SK-N-SH (cell line): ENCODE measurements around the gene PRTFDC1. TPM values are rescaled to one million over a fixed set of nuclear protein-coding genes. Genes with fewer than 3 reads are reported as not detected.

Experiments used
- CTCF ChIA-PET: fragments of 300-600, 350-600 bp; formaldehyde crosslinking; extraction: SDS; loops from one replicate; lab custom pipeline; 2021; lab: Yijun Ruan, JAX
- POLR2A ChIA-PET: fragments of 350-600 bp; sonication (Branson Sonifier 250); formaldehyde crosslinking; extraction: SDS; loops from one replicate; lab custom pipeline; 2020; ENCODE audit warnings: antibody characterized with exemption, inconsistent platforms; lab: Yijun Ruan, JAX
- DNase-seq: peaks from one replicate; pipeline ENCODE4 v3.0.0; 2012
- H2AFZ ChIP-seq: fragments of 200-600 bp; sonication (generic); 2 replicates; pipeline ENCODE4 v1.8.1; 2016; ENCODE audit warnings: antibody characterized with exemption, mild to moderate bottlenecking, low read depth
- H3F3A ChIP-seq: fragments of 200-600 bp; sonication (generic); replicated peaks from 2 replicates; pipeline ENCODE3; 2016; ENCODE audit warnings: antibody characterized with exemption, mild to moderate bottlenecking; ENCODE audit not compliant: insufficient read depth
- H3K27ac ChIP-seq, 2 experiments: fragments of 200-500 bp in 1 of 2; fragments of 200-600 bp in 1 of 2; sonication (Bioruptor generic) in 1 of 2; sonication (generic), shearing (Covaris generic) in 1 of 2; 2 replicates each; pipeline versions ENCODE4 v1.5.1 to v1.6.1; 2014 to 2016; ENCODE audit warnings: low read depth in 2 of 2, inconsistent platforms in 1 of 2, low read length in 1 of 2, mild to moderate bottlenecking in 1 of 2, mixed read lengths in 1 of 2
- H3K27me3 ChIP-seq: fragments of 200-600 bp; sonication (generic), shearing (Covaris generic); 2 replicates; pipeline ENCODE4 v1.6.1; 2016; ENCODE audit warnings: mixed run types; ENCODE audit not compliant: insufficient read depth
- H3K36me3 ChIP-seq, 2 experiments: fragments of 200-500 bp in 1 of 2; fragments of 200-600 bp in 1 of 2; sonication (Bioruptor generic) in 1 of 2; sonication (generic) in 1 of 2; replicated peaks in 1 of 2; 2 replicates each; pipeline versions ENCODE3 to v1.5.1; 2014 to 2016; ENCODE audit warnings: low read length in 1 of 2, mild to moderate bottlenecking in 1 of 2; ENCODE audit not compliant: insufficient read depth in 2 of 2, control insufficient read depth in 1 of 2
- H3K4me1 ChIP-seq, 2 experiments: fragments of 200-500 bp in 1 of 2; fragments of 200-600 bp in 1 of 2; sonication (Bioruptor generic) in 1 of 2; sonication (generic), shearing (Covaris generic) in 1 of 2; 2 replicates each; pipeline versions ENCODE4 v1.5.1 to v1.6.1; 2014 to 2016; ENCODE audit warnings: low read depth in 1 of 2, low read length in 1 of 2, mixed run types in 1 of 2; ENCODE audit not compliant: insufficient read depth in 2 of 2, control insufficient read depth in 1 of 2
- H3K4me2 ChIP-seq: fragments of 200-600 bp; sonication (generic), shearing (Covaris generic); 2 replicates; pipeline ENCODE4 v1.6.1; 2017; ENCODE audit warnings: mixed run types
- H3K4me3 ChIP-seq, 2 experiments: fragments of 200-500 bp in 1 of 2; fragments of 200-600 bp in 1 of 2; sonication (Bioruptor generic) in 1 of 2; sonication (generic), shearing (Covaris generic) in 1 of 2; 2 replicates each; pipeline versions ENCODE4 v1.5.1 to v1.8.1; 2014 to 2016; ENCODE audit warnings: low read depth in 2 of 2, inconsistent platforms in 1 of 2, low read length in 1 of 2, mild to moderate bottlenecking in 1 of 2, mixed read lengths in 1 of 2, moderate library complexity in 1 of 2
- H3K79me2 ChIP-seq: fragments of 200-600 bp; sonication (generic); 2 replicates; pipeline ENCODE4 v1.8.1; 2017; ENCODE audit warnings: mild to moderate bottlenecking; ENCODE audit not compliant: insufficient read depth
- H3K9ac ChIP-seq: fragments of 200-600 bp; sonication (generic); 2 replicates; pipeline ENCODE4 v1.6.1; 2017; ENCODE audit warnings: mixed run types
- H3K9me2 ChIP-seq: fragments of 200-600 bp; sonication (generic); 2 replicates; pipeline ENCODE4 v1.6.1; 2017; ENCODE audit warnings: mixed run types
- H3K9me3 ChIP-seq: fragments of 200-600 bp; sonication (generic); 2 replicates; pipeline ENCODE4 v1.6.1; 2017; ENCODE audit warnings: mixed run types, mild to moderate bottlenecking, moderate library complexity
- H4K20me1 ChIP-seq: fragments of 200-600 bp; sonication (generic); 2 replicates; pipeline ENCODE4 v1.6.1; 2017; ENCODE audit warnings: mild to moderate bottlenecking, mixed run types; ENCODE audit not compliant: insufficient read depth
- CHD2 ChIP-seq: fragments of 150-350 bp; IDR thresholded peaks from 2 replicates; pipeline ENCODE4 v1.6.1; 2018; ENCODE audit warnings: low read length; ENCODE audit not compliant: partially characterized antibody
- CTCF ChIP-seq: fragments of 200-600 bp; sonication (generic); IDR thresholded peaks from 2 replicates; pipeline ENCODE4 v1.6.1; 2017; ENCODE audit warnings: antibody characterized with exemption, mild to moderate bottlenecking, moderate library complexity
- EP300 ChIP-seq, 2 experiments: IDR thresholded peaks; 2 replicates each; pipeline versions ENCODE4 v1.4.0 to v1.6.1; 2012; ENCODE audit warnings: borderline replicate concordance in 1 of 2, low read depth in 1 of 2, low read length in 1 of 2
- FOXM1 ChIP-seq: IDR thresholded peaks from 2 replicates; pipeline ENCODE4 v1.4.0; 2012; ENCODE audit warnings: low read depth, mild to moderate bottlenecking
- GABPA ChIP-seq: IDR thresholded peaks from 2 replicates; pipeline ENCODE4 v1.4.0; 2012; ENCODE audit warnings: low read depth, mild to moderate bottlenecking
- IRF3 ChIP-seq: fragments of 150-350 bp; IDR thresholded peaks from 2 replicates; pipeline ENCODE4 v1.6.1; 2016; ENCODE audit warnings: mild to moderate bottlenecking, low read depth, low read length
- MAX ChIP-seq: IDR thresholded peaks from 2 replicates; pipeline ENCODE4 v1.4.0; 2012; ENCODE audit warnings: low read depth
- MEF2A ChIP-seq: IDR thresholded peaks from 2 replicates; pipeline ENCODE4 v1.4.0; 2012; ENCODE audit warnings: low read depth, borderline replicate concordance
- POLR2AphosphoS5 ChIP-seq: IDR thresholded peaks from 2 replicates; pipeline ENCODE4 v1.6.1; 2012; ENCODE audit warnings: low read depth, low read length
- REST ChIP-seq: IDR thresholded peaks from 2 replicates; pipeline ENCODE4 v1.6.1; 2012; ENCODE audit warnings: mild to moderate bottlenecking, low read depth, low read length, moderate library complexity
- RFX5 ChIP-seq: IDR thresholded peaks from 2 replicates; pipeline ENCODE4 v1.6.1; 2012; ENCODE audit warnings: mild to moderate bottlenecking, improper control_type of control experiment, low read length
- RXRA ChIP-seq: IDR thresholded peaks from 2 replicates; pipeline ENCODE4 v1.4.0; 2012; ENCODE audit warnings: low read depth, mild to moderate bottlenecking, borderline replicate concordance
- SIN3A ChIP-seq: IDR thresholded peaks from 2 replicates; pipeline ENCODE4 v1.6.1; 2012; ENCODE audit warnings: low read depth, mild to moderate bottlenecking, low read length, moderate library complexity, borderline replicate concordance
- SMC3 ChIP-seq: IDR thresholded peaks from 2 replicates; pipeline ENCODE4 v1.6.1; 2012; ENCODE audit warnings: low read depth, low read length, improper control_type of control experiment
- TAF1 ChIP-seq: IDR thresholded peaks from 2 replicates; pipeline ENCODE4 v1.6.1; 2012; ENCODE audit warnings: low read depth, mild to moderate bottlenecking, low read length, moderate library complexity, borderline replicate concordance
- TCF12 ChIP-seq: IDR thresholded peaks from 2 replicates; pipeline ENCODE4 v1.4.0; 2012
- TEAD4 ChIP-seq: IDR thresholded peaks from 2 replicates; pipeline ENCODE4 v1.4.0; 2012; ENCODE audit warnings: mild to moderate bottlenecking, borderline replicate concordance; ENCODE audit not compliant: insufficient read depth
- USF2 ChIP-seq: fragments of 150-350 bp; IDR thresholded peaks from 2 replicates; pipeline ENCODE4 v1.6.1; 2017; ENCODE audit warnings: antibody characterized with exemption, low read length, low read depth, borderline replicate concordance
- YY1 ChIP-seq: IDR thresholded peaks from 2 replicates; pipeline ENCODE4 v1.4.0; 2012; ENCODE audit warnings: low read depth, mild to moderate bottlenecking
- WGBS: methylation state at CpG from one replicate; pipeline ENCODE4 v1.1.6; 2017; ENCODE audit warnings: low lambda C conversion rate; 5-methylcytosine and 5-hydroxymethylcytosine counted together
- polyA plus RNA-seq, 3 experiments: library from polyadenylated mRNA; depleted of rRNA; stranded (reverse); fragments of >200 nt; gene quantifications; 2 replicates each; pipeline ENCODE4 v1.2.3, GENCODE V29; 2012

PRTFDC1 gene
- polyA plus RNA-seq, 1 of the 3 experiments (the other 2 are of a cell fraction): 6.6 TPM

GRCh38 chr10:24802378-24802777 lies 150.0 kb downstream of the PRTFDC1 start (continued):
- TF ChIP-seq IRF3 (no peak), MAX (no peak), TAF1 (no peak), SIN3A (no peak)

- Histone ChIP-seq H3K27me3 (no peaks in the 10 kb centered on the region), H3K4me3 (no peak overlapping the region), H3K27ac (no peak overlapping the region), H3F3A (no peaks in the 10 kb centered on the region), H3K36me3 (no peaks in the 10 kb centered on the region), H3K4me1 (peaks cover 0 to 6% of the 10 kb centered on the region in 2 experiments; a peak in 2 of 4 replicates), H3K79me2 (no peaks in the 10 kb centered on the region), H3K9me2 (no peaks in the 10 kb centered on the region)
- ChIA-PET POLR2A (no interaction called here), CTCF (no interaction called here)
- DNase-seq: no peak
- TF ChIP-seq MEF2A (no peak), TEAD4 (no peak), USF2 (no peak), POLR2AphosphoS5 (no peak), CTCF (no peak), REST (no peak), RXRA (no peak), EP300 (IDR thresholded peaks at IDR 0.05; ENCODE audit: borderline replicate concordance in 1 of 2, low read depth in 1 of 2, low read length in 1 of 2) (no peak), GABPA (no peak), YY1 (no peak), FOXM1 (no peak), TCF12 (no peak), TAF1 (no peak), RFX5 (no peak), SMC3 (no peak), CHD2 (no peak), IRF3 (no peak)
- TF ChIP-seq, all 33 proteins: peak for 0
- H4K20me1 ChIP-seq: no peaks in the 10 kb centered on the region
- no peak overlapping the region for H3K9ac ChIP-seq
- no peaks in the 10 kb centered on the region for H3K9me3 ChIP-seq
- H2AFZ ChIP-seq: no peak overlapping the region
- WGBS: over 99% methylated on average over 6 of the region's 6 CpGs
- no peak overlapping the region for H3K4me2 ChIP-seq
Observed at GRCh38 chr10:24800861-24801260, 151.5 kb downstream of the PRTFDC1 start.
